ENCODE measurements around the gene SIK3.
"Not testable (repeated sequence)": the region's sequence is repeated elsewhere in the genome, so short reads cannot be mapped to it uniquely, and the experiment has no call there.

SIK3 gene

GRCh38 chr11:117074119-117074518, 24.1 kb downstream of the SIK3 start:
- no peak for DNase-seq

- no peak for DNase-seq
Measured at GRCh38 chr11:117073539-117073938, 24.7 kb downstream of the SIK3 start.

GRCh38 chr11:117072517-117073461, 25.4 kb downstream of the SIK3 start:
- no peak for DNase-seq

- DNase-seq, result no peak
Measured at GRCh38 chr11:117071344-117071787, 26.9 kb downstream of the SIK3 start.

- DNase-seq, result no peak
Measured at GRCh38 chr11:117070016-117070415, 28.2 kb downstream of the SIK3 start.

GRCh38 chr11:117068303-117068860, 29.8 kb downstream of the SIK3 start:
- no peak for DNase-seq

- no peak for DNase-seq
Measured at GRCh38 chr11:117066959-117067358, 31.3 kb downstream of the SIK3 start.

- no peak for DNase-seq
Measured at GRCh38 chr11:117064275-117064674, 34.0 kb downstream of the SIK3 start.

GRCh38 chr11:117062498-117062897, 35.7 kb downstream of the SIK3 start:
- DNase-seq, result no peak

GRCh38 chr11:117061256-117061655, 37.0 kb downstream of the SIK3 start:
- no peak for DNase-seq

- no peak for DNase-seq
Measured at GRCh38 chr11:117059611-117060148, 38.5 kb downstream of the SIK3 start.

- DNase-seq, result no peak
Measured at GRCh38 chr11:117058761-117059261, 39.4 kb downstream of the SIK3 start.

GRCh38 chr11:117057727-117058126, 40.5 kb downstream of the SIK3 start:
- no peak for DNase-seq

- DNase-seq, result no peak
Measured at GRCh38 chr11:117057317-117057716, 40.9 kb downstream of the SIK3 start.

- no peak for DNase-seq
Measured at GRCh38 chr11:117055469-117055868, 42.8 kb downstream of the SIK3 start.

- DNase-seq, result no peak
Measured at GRCh38 chr11:117054382-117054781, 43.8 kb downstream of the SIK3 start.

GRCh38 chr11:117052196-117053149, 45.8 kb downstream of the SIK3 start:
- DNase-seq, result no peak

- DNase-seq, result not testable (repeated sequence)
Measured at GRCh38 chr11:117050121-117050520, 48.1 kb downstream of the SIK3 start.

- not testable (repeated sequence) for DNase-seq
Measured at GRCh38 chr11:117046627-117047026, 51.6 kb downstream of the SIK3 start.

- DNase-seq, result no peak
Measured at GRCh38 chr11:117045956-117046355, 52.3 kb downstream of the SIK3 start.

GRCh38 chr11:117045196-117045595, 53.0 kb downstream of the SIK3 start:
- DNase-seq, result no peak

GRCh38 chr11:117044287-117045035, 53.8 kb downstream of the SIK3 start:
- DNase-seq, result no peak
